Mucosa of gallbladder (tissue), 1 donor: ENCODE data around the gene PLXNC1. TPM values are rescaled to one million over a fixed set of nuclear protein-coding genes. Genes with fewer than 3 reads are reported as not detected.

Experiments used
- DNase-seq: peaks from one replicate; pipeline ENCODE4 v3.0.0-alpha.2; 2020; ENCODE audit warnings: low spot score
- total RNA-seq: library from RNA; stranded (reverse); gene quantifications from one replicate; pipeline ENCODE4 v1.2.1, GENCODE V29; 2021
- donor health status: DM: no; HTN: no; CAD: no.

The PLXNC1 gene
- total RNA-seq, 1 donor from 2014 or later = 17.6 TPM

DNA sequence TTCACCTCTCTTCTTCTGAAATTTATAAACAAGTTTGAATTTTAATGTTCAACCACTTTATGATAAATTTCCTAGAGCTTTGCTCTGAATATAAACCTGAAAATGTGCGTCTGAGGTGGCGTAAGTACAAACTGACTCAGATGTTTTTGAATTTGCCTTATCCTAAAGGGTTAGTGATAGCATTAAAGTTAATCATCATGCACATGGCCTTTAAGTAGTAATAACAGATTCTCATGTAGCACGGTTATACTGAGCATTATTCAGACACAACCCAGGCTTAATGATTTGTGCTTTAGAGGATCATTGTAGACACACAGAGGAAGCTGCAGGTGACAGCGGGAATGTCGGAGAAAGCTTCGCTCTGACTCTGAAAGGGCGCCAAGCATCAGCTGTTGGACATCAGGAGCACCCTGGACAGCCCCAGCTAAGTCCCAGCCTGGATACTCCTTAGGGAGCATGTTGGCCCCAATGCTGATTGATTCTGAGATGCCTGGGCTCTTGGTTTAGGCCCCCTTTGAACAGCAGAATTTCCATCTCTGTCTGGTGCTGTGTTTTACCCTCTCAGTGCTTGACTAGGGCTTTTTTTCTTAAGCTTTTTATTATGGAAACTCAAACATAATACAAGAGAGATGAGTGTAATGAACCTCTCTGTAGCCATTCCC lies 91.1 kb downstream of the PLXNC1 start:
- DNase-seq = no peak

GRCh38 chr12:94240171-94240570 lies 91.8 kb downstream of the PLXNC1 start:
- DNase-seq = no peak

DNA sequence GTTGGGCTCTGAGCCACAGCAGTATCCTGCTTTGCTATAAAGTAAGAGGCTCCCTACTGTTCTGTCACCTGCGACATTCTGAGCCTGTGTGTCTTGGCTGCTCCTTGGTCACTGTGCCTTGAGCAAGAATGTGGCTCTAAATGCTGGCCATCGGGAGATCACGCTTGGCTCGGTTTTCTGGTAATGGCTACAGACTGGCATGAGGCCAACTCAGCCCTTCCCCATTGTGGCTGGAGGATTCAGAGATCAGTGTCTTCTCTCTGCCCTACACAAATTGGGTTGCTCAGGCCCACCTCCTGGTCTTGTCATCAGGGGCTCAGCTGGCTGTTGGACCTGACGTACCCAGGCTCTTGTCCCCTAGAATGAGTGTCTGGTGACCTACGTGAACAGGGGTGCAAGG lies 94.5 kb downstream of the PLXNC1 start:
- DNase-seq = peak; percentile 22

DNA sequence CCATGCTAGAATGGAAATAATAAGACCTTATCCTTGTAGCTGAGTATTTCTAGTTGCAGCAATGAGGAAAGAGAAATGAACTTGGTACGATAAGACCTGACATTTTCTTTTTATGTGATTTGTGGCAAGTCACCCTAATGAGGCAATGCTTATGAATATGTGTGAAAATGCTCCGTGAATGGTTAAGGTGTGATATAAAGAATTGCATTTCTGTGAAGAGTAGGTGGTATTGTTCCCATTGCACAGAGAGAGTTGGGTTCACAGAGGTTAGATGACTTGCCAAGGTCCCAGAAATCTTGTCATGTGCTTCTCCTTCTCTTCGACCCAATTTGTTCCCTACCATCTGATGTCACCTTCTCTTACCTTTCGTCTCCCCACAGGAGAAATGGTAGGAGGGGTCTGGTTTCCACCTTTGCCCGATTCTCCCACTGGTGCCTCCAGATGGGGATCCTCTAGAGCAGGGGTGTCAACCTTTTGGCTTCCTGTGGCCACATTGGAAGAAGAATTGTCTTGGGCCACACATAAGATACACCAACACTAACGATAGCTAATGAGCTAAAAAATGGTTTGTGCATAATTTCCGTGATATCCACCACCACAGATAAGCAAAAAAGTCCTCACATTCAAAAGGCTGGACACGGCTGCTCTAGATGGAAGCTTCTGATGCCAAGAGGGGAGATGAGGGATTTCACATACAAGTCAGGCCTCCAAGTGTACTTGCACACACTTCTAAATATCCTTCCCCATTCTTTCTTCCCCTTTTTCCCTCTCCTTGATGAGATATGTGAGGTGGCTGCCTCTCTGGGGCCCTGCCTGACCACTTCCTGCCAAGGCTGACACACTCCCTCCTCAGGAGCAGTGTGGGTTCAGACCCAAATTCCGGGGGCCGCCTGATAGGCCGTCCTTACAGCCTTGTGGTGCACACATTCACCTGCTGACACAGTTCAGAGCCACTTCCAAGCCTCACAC lies 96.1 kb downstream of the PLXNC1 start:
- no peak for DNase-seq

DNA sequence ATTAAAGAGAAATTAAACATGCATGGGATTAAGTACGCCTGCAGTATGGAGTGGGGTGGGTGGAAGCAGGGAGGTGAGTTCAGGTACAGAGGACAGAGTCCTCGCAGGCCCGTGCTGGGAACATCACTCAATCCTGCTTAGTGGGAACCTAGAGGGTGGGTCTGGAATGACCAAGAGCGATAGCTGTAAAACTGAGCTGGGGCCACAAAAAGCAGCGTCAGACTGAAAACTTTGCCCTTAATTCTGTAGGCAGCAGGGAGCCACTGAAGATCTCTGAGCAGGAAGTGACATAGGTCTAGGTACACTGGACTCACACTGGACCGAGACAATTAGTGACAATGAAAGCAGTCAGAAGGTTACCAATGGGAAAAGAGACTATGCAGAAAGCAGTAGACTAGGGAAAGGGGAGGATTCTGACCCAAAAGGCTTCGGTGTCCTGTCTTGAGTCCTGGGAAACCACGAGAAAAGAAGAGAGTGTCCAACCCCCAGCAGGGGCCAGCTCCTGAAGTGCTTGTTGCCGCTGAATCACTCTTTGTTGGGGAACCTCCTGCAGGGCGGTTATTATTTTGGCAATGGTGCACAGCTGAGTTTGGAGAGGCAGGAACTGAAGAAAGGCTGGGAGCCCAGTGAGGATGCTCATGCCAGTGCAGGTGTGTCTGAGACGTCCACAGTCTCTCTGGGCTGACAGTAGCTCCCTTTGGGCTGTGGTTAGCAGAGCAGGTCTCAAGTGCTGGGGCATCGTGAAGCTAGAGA lies 97.4 kb downstream of the PLXNC1 start:
- DNase-seq = no peak

GRCh38 chr12:94247246-94247645 lies 98.9 kb downstream of the PLXNC1 start:
- no peak for DNase-seq

DNA sequence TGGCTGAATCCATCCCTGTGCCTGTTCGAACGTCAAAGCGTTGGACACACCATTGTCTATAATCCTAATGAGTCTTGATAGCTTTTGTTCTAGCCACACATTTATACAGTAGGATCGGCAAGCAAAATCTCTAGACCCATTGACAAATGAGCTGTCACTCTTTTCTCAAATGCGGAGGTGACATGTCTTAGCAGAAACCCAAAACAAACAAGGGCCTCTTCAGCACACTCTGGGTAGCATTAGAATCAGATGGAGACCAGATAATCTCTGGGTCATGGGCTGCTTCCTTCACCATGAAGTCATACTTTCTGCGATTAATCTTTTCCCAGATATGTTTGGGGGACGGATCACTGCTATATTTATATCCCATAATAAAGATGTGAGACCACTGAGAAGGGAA lies 100.2 kb downstream of the PLXNC1 start:
- DNase-seq = no peak

- DNase-seq = no peak
These were observed 101.8 kb downstream of the PLXNC1 start for GRCh38 chr12:94250130-94250529.

- DNase-seq = no peak
These were observed 105.9 kb downstream of the PLXNC1 start for GRCh38 chr12:94254270-94254669.

- DNase-seq = no peak
These were observed 106.6 kb downstream of the PLXNC1 start for GRCh38 chr12:94255006-94255405.

DNA sequence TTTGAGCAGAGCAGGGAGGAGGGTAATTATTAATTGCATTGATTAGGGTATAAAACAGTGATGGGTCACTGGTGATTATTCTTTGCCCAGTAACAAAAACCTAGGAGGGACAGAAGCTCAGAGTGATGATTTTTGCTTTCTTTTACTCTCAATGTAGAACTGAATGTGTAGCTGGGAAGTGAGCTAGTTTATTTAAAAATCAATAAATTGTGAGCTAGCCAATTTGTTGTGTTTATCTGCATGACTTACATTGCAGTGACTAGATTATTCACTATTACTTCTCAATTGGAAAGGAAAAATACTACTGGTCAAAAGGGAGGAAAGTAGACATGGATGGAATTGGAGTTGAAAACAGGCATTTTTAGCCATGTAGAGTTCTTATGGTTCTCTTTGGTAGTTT lies 107.1 kb downstream of the PLXNC1 start:
- DNase-seq = no peak

DNA sequence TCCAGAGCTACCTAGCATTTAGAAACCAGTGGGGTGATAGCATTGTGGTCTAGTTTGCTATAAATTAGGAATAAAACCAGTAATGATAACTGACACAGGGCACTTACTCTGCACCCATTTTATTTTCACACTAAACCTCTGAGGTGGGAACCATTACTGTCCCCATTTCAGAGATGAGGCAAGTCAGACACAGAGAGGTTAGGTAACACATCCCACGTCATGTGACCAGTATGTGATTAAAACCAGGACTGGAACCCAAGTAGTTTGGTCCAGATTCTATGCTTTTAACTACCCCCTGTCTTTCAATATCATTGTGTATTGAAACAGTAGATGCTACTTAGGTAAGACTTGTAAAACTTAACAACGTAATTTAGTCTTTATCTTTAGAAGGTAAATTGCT lies 110.2 kb downstream of the PLXNC1 start:
- DNase-seq = no peak

DNA sequence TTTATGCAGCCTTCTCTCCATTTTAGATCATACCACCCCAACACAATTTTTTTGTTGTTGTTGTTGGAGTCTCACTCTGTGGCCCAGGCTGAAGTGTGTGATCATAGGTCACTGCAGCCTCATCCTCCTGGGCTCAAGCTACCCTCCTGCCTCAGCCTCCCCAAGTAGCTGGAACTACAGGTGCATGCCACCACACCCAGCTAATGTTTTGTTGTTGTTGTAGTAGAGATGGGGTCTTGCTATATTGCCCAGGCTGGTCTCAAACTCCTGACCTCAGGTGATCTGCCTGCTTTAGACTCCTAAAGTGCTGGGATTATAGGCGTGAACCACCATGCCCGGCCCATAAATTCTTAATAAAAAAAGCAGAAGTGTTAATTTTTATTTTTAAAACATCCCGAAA lies 111.6 kb downstream of the PLXNC1 start:
- DNase-seq = no peak

DNA sequence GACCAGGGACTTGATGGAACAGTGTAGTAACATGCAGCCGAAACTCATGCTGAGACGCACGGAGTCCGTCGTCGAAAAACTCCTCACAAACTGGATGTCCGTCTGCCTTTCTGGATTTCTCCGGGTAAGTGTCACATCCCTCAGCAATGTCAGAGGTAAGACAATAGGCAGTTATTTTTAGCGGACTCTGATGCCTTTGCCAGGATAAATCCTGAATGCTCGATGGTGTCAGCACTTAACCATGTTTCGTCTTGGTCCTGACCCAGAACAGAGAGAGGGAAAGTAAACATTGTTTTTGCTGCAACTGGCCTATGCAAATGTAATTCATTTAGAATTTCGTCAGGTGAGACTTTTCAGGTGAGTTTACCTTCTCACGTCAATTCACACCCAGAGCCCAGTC lies 112.3 kb downstream of the PLXNC1 start:
- DNase-seq = no peak

DNA sequence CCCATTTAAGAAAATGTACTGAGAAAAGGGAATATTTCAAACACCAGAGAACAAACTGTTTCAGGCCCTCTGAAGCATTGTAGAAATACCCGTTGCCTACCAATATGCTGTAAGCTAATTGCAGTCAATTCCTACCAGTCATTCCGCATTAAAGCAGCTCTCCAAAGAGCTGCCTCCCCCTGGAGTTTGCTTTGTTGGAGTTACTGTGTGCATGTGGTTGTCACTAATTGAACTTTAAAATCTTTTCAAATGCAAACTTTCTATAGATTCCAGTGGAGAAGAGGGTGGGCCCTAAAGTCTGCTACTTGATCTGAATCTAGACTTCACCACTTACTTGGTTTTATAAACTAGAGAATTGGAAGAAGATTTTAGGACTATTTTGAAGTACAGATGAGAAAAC lies 112.7 kb downstream of the PLXNC1 start:
- no peak for DNase-seq

- no peak for DNase-seq
These were observed 113.4 kb downstream of the PLXNC1 start for GRCh38 chr12:94261786-94262185.

DNA sequence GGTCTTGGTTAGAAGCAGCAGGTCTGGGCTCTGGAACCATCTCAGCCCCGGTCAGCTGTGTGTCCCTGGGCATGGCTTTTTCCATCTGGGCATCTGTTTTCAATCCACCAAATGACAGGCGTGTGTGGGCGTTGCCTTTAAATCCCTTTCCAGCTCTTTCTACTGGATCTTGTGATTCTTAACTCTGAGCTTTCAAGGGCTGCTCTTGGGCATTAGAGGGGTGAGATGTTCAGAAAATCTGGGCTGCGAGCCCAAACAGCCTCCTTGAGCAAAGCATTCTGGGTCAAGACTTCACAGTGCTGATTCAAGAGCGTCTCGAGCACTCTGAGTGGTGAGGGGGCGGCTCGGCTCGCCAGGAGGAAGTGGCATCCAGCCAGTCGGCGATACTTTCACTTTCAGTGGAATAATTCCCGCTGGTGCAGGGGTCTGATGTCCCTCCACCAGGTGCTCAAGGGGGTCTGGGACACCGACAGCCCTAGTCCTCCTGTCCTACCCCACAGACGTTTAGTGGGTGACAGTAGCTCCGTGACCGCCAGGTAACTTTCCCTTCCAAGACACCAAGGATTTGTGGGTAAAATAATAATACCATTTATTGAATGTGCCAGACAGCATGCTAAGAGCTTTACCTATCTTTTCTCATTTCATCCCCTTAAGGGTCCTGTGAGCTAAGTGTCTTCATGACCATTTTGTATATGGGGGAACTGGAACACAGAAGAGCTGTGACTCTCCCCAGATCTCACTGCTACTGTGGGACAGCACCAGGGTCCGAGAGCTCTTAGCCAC lies 114.0 kb downstream of the PLXNC1 start:
- peak; percentile 85 for DNase-seq

- DNase-seq = peak; percentile 15
These were observed 114.8 kb downstream of the PLXNC1 start for GRCh38 chr12:94263011-94263811.

DNA sequence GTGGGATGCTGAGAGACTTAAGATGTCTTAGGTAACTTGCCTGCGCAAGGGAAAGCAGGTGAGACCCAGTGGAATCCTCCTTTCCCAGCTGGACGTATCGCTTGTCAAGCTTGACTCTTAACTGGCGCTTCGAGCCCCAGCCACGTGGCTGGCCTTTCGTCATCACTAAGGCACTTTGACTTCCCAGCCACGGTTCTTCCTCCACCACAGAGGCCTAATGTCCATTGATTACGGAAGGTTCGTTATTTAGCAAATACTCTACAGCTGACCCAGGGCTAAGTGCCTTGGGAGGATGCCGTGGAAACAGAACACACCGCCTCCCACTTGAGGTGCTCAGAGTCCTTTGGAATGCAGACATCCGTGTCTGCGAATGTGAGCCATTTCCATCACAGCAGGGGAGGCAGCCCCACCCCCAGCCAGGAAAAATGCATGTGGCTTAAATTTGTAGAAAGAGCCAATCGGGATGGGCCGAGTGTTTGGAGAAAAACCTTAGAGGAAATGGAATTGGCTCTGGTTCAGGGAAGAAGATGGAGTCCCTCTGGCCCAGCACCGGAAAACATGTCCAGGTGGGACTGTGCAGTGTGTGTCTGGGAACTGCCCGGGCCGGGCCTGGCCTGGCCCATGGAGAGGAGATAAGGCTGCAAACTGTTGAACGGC lies 115.7 kb downstream of the PLXNC1 start:
- DNase-seq = no peak
